Activated T-cell treated with anti-CD3 and anti-CD28 coated beads for 48 hours (primary cell): Measurements from ENCODE around the gene RIPK1.

Experiments used
- DNase-seq: peaks from one replicate; pipeline ENCODE4 v3.0.0-alpha.2; 2020; ENCODE audit warnings: low read depth

Gene RIPK1

GRCh38 chr6:3163248-3163594 lies 94.9 kb downstream of the RIPK1 start:
- no peak for DNase-seq

DNA sequence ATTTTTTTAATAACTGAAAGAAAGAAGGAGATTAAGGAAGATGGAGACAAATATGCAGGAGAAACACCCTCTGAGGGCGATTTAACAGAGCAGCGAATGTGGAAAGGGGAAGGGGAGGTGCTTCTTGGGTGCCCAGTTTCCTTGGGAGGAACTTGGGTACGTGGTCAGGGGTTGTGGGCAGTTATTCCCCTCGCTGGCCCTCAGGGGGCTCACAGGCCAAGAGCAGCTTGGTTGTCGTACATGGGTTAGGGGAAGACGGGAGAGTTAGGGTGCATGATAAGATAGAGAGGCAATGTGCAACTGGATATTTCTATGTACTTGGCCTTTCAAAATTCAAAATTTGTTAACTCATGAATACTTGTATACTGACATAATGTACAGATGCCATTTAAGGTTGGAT lies 96.1 kb downstream of the RIPK1 start:
- DNase-seq, result no peak
